ENCODE data around the gene SDK1.

SDK1 gene

DNA sequence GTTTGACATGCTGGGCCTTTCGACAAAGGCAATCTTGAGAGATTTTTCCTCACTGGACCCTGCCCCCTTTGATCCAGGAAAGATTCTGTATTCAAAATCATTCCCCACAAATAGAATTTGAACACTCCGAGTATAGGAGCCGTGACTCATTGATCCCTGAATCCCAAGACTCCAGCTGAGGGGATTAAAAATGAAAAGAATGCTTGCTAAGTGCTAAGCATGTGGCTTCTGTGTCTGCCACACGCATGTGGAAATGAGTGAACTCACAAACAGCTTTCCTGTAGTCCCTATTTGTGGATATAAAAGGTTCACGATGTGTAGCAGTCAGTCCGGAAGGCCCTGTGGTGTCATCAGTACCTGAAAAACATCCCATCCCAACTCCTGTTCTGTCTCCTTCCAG, 674.3 kb downstream of the SDK1 start:
- DNase-seq (ENCODE audit: low read depth), result no peak
- no peak overlapping the region for H3K4me3 ChIP-seq (ENCODE audit: low read length)
- TF ChIP-seq, protein P1, sequence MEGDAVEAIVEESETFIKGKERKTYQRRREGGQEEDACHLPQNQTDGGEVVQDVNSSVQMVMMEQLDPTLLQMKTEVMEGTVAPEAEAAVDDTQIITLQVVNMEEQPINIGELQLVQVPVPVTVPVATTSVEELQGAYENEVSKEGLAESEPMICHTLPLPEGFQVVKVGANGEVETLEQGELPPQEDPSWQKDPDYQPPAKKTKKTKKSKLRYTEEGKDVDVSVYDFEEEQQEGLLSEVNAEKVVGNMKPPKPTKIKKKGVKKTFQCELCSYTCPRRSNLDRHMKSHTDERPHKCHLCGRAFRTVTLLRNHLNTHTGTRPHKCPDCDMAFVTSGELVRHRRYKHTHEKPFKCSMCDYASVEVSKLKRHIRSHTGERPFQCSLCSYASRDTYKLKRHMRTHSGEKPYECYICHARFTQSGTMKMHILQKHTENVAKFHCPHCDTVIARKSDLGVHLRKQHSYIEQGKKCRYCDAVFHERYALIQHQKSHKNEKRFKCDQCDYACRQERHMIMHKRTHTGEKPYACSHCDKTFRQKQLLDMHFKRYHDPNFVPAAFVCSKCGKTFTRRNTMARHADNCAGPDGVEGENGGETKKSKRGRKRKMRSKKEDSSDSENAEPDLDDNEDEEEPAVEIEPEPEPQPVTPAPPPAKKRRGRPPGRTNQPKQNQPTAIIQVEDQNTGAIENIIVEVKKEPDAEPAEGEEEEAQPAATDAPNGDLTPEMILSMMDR (conservative IDR thresholded peaks at IDR 0.05; ENCODE audit: low read length), result no peak

DNA sequence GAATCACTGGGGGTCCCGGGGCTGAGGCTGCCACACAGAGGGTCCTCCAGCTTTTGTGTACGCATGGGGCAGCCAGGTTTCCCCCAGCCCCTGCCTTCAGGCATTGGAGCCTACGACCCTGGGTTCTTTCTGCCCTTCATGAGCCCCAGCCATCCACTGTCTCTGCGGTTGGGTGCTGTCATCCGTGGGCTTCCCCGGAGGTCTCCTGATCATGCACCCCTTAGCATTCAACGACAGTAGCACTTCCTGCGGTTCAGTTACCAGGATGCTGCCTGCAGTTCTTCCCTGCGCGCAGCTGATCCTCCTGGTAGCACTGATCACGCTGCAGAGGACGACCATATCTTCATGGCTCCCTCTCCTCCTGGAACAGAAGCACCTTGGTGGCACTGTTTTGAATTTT, 676.3 kb downstream of the SDK1 start:
- no peak for DNase-seq (ENCODE audit: low read depth)
- TF ChIP-seq, protein P1 (conservative IDR thresholded peaks at IDR 0.05; ENCODE audit: low read length), result no peak
- H3K4me3 ChIP-seq (ENCODE audit: low read length), result no peak overlapping the region

- H3K4me3 ChIP-seq (ENCODE audit: low read length), result no peak overlapping the region
- no peak for DNase-seq (ENCODE audit: low read depth)
- TF ChIP-seq, protein P1 (conservative IDR thresholded peaks at IDR 0.05; ENCODE audit: low read length), result no peak
These were observed 677.8 kb downstream of the SDK1 start for GRCh38 chr7:3978839-3979238.

DNA sequence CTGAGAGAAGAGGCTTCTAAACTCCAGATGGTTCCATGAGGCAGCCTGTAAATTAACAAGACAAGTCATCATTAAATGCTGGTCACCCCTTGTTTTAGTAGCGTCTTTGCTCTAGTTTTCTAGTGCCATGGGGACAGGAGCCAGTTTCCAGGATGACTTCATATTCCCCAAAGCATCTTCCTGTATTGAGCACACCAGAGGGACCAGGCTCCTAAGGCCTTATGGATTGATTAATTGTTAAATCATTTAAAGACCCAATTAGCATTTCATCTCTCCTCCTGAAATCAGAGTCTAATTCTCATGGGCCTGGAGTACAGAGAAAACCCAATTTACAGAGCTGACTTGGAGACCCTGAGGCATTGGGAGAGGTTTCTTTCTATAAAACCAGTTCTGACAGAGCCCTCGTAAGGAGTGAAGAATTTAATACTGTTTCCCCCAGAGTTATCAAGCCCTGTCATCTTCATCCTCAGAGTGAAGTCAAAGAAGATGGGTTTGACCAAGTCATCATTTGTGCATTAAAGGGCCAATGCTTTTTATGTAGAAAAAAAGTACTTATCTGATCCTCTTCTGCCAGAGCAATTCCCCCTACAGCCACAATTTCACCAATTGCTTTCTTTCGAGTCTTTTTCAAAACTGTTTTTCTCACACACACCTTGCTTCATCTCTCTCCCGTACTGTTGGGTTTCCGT, 678.7 kb downstream of the SDK1 start:
- TF ChIP-seq, protein P1 (conservative IDR thresholded peaks at IDR 0.05; ENCODE audit: low read length), result no peak
- no peak for DNase-seq (ENCODE audit: low read depth)
- H3K4me3 ChIP-seq (ENCODE audit: low read length), result no peak overlapping the region

GRCh38 chr7:3980300-3980643, 679.2 kb downstream of the SDK1 start:
- TF ChIP-seq, protein P1 (conservative IDR thresholded peaks at IDR 0.05; ENCODE audit: low read length), result no peak
- no peak overlapping the region for H3K4me3 ChIP-seq (ENCODE audit: low read length)
- no peak for DNase-seq (ENCODE audit: low read depth)

- TF ChIP-seq, protein P1 (conservative IDR thresholded peaks at IDR 0.05; ENCODE audit: low read length), result no peak
- no peak for DNase-seq (ENCODE audit: low read depth)
These were observed 680.2 kb downstream of the SDK1 start for GRCh38 chr7:3981281-3981680.

GRCh38 chr7:3984456-3984855, 683.4 kb downstream of the SDK1 start:
- DNase-seq (ENCODE audit: low read depth), result no peak
- H3K4me3 ChIP-seq (ENCODE audit: low read length), result no peak overlapping the region
- TF ChIP-seq, protein P1 (conservative IDR thresholded peaks at IDR 0.05; ENCODE audit: low read length), result no peak

More at GRCh38 chr7:3981281-3981680, 680.2 kb downstream of the SDK1 start:
- no peak overlapping the region for H3K4me3 ChIP-seq (ENCODE audit: low read length)

All from AG10803 (cell line).